Measurements from ENCODE around the gene DDO.

The DDO gene

DNA sequence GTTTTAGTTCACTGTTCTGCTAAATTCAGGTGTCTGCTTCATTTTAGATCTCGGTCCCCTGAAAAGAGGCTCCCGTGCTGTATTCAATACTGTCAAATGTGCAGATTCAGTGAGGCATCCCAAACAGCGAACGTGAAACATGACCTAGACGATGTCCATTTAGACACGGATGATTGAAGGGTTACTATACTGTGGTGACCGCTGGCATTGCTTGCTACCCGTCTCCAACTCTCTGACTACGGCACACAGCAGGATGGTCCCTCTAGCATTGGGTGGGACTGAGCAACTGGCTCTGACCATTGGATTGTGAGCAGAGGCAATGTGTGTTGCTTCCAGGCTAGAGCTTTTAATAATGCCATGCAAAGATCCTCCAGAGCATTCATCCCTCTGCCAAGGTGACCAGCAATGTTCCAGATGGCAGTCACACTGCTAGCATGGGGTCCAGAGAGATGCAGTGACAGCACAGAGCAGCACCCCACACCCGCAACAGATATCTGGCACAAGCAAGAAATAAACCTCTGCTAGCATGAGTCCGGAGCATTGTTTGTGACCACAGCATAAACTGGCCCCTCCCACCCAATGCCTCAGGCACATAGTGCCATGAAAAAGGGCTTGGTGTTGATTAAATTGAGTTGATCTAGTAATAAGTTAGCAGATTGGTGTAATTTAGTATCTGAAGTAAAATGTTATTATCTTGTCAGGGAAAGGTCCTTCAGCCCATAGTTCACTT is 66.2 kb downstream of the DDO start:
- DNase-seq (ENCODE audit: low spot score) (no peak), FAIRE-seq (no peak)

DNA sequence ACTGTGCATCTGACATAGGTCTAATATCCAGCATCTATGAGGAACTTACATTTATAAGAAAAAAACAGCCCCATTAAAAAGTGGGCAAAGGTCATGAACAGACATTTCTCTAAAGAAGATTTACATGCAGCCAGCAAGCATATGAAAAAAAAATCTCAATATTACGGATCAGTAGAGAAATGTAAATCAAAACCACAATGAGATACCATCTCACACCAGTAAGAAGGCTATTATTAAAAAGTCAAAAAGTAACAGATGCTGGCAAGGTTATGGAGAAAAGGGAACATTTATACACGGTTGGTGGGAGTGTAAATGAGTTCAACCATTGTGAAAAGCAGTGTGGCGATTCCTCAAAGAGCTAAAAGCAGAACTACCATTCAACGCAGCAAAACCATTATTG is 70.3 kb downstream of the DDO start:
- no peak for DNase-seq (ENCODE audit: low spot score)
- no peak for FAIRE-seq

DNA sequence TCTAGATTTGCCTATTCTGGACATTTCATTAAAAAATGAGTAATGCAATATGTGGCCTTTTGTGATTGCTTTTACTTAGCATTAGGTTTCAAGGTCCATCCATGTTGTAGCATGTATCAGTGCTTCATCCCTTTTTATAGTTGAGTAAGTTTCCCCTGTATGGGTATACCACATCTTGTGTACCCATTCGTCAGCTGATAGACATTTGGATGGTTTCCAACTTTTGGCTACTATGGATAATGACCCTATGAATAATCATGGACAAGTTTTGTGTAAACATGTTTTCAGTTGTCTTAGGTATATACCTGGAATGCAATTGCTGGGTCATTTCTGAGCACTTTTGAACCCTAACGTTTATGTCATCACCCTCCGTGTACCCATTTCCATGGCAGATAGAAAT is 72.6 kb downstream of the DDO start:
- FAIRE-seq (no peak), DNase-seq (ENCODE audit: low spot score) (no peak)

Data from RCC 7860 (cell line).